Progenitor cell of endocrine pancreas (in vitro differentiated cells): ENCODE results near the gene HRH3. TPM values are rescaled to one million over a fixed set of nuclear protein-coding genes. Genes with fewer than 3 reads are reported as not detected.

Experiments
- DNase-seq: peaks from one replicate; pipeline ENCODE4 v3.0.0; 2021; ENCODE audit warnings: low spot score; ENCODE audit not compliant: unreplicated experiment
- H3K27ac Mint-ChIP-seq: 2 replicates; pipeline ENCODE4 v1.8.0; 2021; ENCODE audit warnings: mild to moderate bottlenecking, moderate library complexity, mixed read lengths
- H3K27me3 Mint-ChIP-seq: 2 replicates; pipeline ENCODE4 v1.8.0; 2021; ENCODE audit warnings: mixed read lengths
- H3K36me3 Mint-ChIP-seq: 2 replicates; pipeline ENCODE4 v1.8.0; 2022; ENCODE audit warnings: mixed read lengths; ENCODE audit not compliant: insufficient read depth
- H3K4me1 Mint-ChIP-seq: 2 replicates; pipeline ENCODE4 v1.8.0; 2021; ENCODE audit warnings: low read depth, mixed read lengths
- H3K4me3 Mint-ChIP-seq: 2 replicates; pipeline ENCODE4 v1.8.0; 2021; ENCODE audit warnings: low read depth, mild to moderate bottlenecking, moderate library complexity, mixed read lengths
- H3K9me3 Mint-ChIP-seq: 2 replicates; pipeline ENCODE4 v1.8.0; 2021; ENCODE audit warnings: low read depth, mixed read lengths
- total RNA-seq: library from RNA; stranded (reverse); gene quantifications from 2 replicates; pipeline ENCODE4 v1.2.1, GENCODE V29; 2021
- TF ChIP-seq, protein P1 (sequence below): fragments of 200-600 bp; sonication (generic); IDR thresholded peaks from one replicate; pipeline ENCODE4 v1.5.0; 2021; ENCODE audit warnings: antibody characterized with exemption, mild to moderate bottlenecking; ENCODE audit not compliant: unreplicated experiment

HRH3 gene
- total RNA-seq, 1 donor from 2014 or later = 0.10 TPM

DNA sequence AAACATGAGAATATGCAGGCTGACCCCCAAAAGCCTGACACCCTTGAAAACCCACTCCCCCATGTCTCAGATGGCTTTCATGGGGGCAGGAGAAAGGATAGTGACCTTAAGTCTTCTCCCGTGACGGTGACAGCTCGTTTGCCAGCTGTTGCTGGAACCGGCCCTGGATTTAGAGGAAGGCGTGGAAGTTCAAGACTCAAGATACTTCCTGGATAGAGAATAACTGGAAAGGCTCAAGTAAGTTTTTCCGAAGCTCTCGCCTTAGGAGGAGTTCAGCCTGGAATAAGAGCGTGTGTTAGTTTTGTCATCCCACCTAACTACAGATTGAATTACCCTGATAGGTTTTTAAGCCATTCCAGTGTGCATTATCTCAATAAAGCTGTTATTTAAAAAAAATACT lies 48.8 kb downstream of the HRH3 start:
- H3K36me3 Mint-ChIP-seq = peaks cover 13% of the 10 kb centered on the region
- H3K27me3 Mint-ChIP-seq = no peaks in the 10 kb centered on the region
- no peak for DNase-seq
- TF ChIP-seq, protein P1, sequence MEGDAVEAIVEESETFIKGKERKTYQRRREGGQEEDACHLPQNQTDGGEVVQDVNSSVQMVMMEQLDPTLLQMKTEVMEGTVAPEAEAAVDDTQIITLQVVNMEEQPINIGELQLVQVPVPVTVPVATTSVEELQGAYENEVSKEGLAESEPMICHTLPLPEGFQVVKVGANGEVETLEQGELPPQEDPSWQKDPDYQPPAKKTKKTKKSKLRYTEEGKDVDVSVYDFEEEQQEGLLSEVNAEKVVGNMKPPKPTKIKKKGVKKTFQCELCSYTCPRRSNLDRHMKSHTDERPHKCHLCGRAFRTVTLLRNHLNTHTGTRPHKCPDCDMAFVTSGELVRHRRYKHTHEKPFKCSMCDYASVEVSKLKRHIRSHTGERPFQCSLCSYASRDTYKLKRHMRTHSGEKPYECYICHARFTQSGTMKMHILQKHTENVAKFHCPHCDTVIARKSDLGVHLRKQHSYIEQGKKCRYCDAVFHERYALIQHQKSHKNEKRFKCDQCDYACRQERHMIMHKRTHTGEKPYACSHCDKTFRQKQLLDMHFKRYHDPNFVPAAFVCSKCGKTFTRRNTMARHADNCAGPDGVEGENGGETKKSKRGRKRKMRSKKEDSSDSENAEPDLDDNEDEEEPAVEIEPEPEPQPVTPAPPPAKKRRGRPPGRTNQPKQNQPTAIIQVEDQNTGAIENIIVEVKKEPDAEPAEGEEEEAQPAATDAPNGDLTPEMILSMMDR = no peak
- H3K27ac Mint-ChIP-seq = no peak overlapping the region
- H3K4me1 Mint-ChIP-seq = no peaks in the 10 kb centered on the region
- H3K4me3 Mint-ChIP-seq = no peak overlapping the region
- H3K9me3 Mint-ChIP-seq = no peaks in the 10 kb centered on the region

DNA sequence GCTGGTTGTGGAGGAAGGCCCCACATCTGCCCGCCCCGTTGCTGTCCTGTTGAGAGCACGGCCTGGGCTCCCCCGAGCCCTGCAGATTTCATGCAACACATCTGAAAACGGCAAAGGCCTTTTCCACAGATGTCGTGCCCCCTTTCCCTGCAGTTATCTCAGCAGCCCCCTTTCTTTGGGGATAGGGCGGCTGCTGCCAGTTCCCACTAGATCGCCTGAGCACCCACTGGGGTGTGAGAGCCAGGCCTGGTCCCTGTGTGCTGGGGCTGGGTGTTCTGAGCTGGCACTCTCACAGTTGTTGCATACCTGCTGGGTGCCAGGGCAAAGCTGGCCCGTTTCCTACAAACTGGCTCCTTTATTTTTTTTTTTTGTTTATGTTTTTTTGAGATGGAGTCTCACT lies 49.5 kb downstream of the HRH3 start:
- TF ChIP-seq, protein P1 = no peak
- no peaks in the 10 kb centered on the region for H3K27me3 Mint-ChIP-seq
- no peak for DNase-seq
- H3K4me1 Mint-ChIP-seq = no peaks in the 10 kb centered on the region
- H3K4me3 Mint-ChIP-seq = no peak overlapping the region
- peaks cover 13% of the 10 kb centered on the region for H3K36me3 Mint-ChIP-seq
- no peaks in the 10 kb centered on the region for H3K9me3 Mint-ChIP-seq
- no peak overlapping the region for H3K27ac Mint-ChIP-seq

DNA sequence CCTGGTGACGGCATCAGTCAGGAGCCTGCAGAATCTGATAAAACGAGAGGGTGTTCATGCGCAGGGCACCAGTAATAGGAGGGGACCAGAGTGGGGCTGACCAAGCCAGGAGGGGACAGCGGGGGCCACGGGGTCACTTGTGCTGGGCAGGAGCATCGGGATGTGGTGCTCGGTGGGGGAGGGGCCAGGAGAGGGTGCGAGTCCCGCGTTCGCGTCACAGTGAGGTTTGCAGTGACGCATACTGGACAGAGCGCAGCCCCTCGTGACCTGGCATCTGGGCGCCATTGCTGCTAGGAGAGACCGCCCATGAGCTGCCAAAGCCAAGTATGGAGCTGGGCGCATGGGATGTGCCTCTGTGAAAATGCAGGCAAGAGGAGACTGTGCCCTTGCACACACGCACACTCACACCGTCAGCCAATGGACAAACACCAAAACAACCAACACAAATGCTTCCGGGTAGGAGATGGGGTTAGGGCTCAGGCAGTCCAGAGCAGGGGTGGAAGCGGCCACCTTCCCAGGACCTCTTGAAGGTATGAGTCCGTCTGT lies 51.1 kb downstream of the HRH3 start:
- peaks cover 9% of the 10 kb centered on the region for H3K36me3 Mint-ChIP-seq
- no peaks in the 10 kb centered on the region for H3K9me3 Mint-ChIP-seq
- no peaks in the 10 kb centered on the region for H3K27me3 Mint-ChIP-seq
- no peak overlapping the region for H3K27ac Mint-ChIP-seq
- no peak overlapping the region for H3K4me3 Mint-ChIP-seq
- TF ChIP-seq, protein P1 = no peak
- no peaks in the 10 kb centered on the region for H3K4me1 Mint-ChIP-seq
- no peak for DNase-seq

DNA sequence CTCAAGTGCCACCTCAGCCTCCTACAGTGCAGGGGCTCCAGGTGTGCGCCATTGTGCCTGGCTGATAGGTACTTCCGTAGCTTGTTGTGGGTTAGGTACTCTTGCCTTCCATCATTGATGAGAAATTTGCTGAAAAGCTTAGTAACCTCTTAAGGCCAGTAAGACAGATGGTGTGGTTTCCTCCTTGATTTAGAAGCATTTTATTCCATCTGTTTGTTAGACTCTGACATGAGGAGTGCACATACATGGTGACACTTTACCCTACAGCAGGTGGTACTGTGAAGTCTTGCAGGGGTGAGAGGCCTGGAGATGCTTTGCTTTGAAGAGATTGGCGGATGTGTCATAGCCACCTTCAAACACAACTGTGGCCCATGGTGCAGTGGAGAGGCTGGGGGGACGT lies 52.0 kb downstream of the HRH3 start:
- Mint-ChIP-seq H3K27ac (no peak overlapping the region), H3K4me1 (no peaks in the 10 kb centered on the region), H3K36me3 (peaks cover 8% of the 10 kb centered on the region), H3K4me3 (no peak overlapping the region), H3K27me3 (no peaks in the 10 kb centered on the region), H3K9me3 (no peaks in the 10 kb centered on the region)
- no peak for DNase-seq
- TF ChIP-seq, protein P1 = no peak

DNA sequence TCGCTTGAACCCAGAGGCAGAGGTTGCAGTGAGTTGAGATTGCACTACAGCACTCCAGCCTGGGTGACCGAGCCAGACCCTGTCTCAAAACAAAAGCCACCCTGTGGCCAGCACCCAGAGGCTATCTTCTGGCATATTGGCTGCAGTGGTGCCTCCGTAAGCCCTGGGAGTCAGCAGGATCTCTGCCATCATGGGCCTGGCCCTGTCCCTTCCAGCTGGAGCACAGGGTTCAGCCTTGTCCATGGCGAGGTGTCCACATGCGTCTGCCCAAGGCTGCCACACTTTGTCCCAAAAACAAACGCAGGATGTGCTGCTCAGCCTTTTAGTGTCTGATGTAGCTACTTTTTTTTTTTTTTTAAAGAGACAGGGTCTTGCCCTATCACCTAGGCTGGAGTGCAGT lies 52.6 kb downstream of the HRH3 start:
- Mint-ChIP-seq H3K4me1 (no peaks in the 10 kb centered on the region), H3K4me3 (no peak overlapping the region), H3K9me3 (no peaks in the 10 kb centered on the region), H3K27ac (no peak overlapping the region), H3K27me3 (no peaks in the 10 kb centered on the region), H3K36me3 (peaks cover 8% of the 10 kb centered on the region)
- TF ChIP-seq, protein P1 = no peak
- DNase-seq = no peak
